Ascending aorta (tissue), 2 donors: ENCODE data around the gene PPWD1. TPM values are rescaled to one million over a fixed set of nuclear protein-coding genes. Genes with fewer than 3 reads are reported as not detected.
A peak's percentile ranks its signal among the peaks of the same experiment; 100 is the strongest.

Source experiments
- DNase-seq, 2 donors: peaks; one replicate each; pipeline ENCODE4 v3.0.0-alpha.2; 2019; ENCODE audit warnings: low spot score in 2 of 2
- H3K27ac ChIP-seq, 2 donors: fragments of 200-600 bp; sonication (generic); one replicate each; pipeline ENCODE4 v1.5.1; 2016 to 2017; ENCODE audit warnings: mild to moderate bottlenecking in 1 of 2
- H3K27me3 ChIP-seq: fragments of 200-600 bp; sonication (generic); one replicate; pipeline ENCODE4 v1.5.1; 2017
- H3K36me3 ChIP-seq, 2 donors: fragments of 200-600 bp; sonication (generic); one replicate each; pipeline ENCODE4 v1.5.1; 2016
- H3K4me1 ChIP-seq, 2 donors: fragments of 200-600 bp; sonication (generic); one replicate each; pipeline ENCODE4 v1.5.1; 2016 to 2017; ENCODE audit warnings: mild to moderate bottlenecking in 1 of 2
- H3K4me3 ChIP-seq, 2 donors: fragments of 200-600 bp; sonication (generic); one replicate each; pipeline ENCODE4 v1.5.1; 2016 to 2017; ENCODE audit warnings: mild to moderate bottlenecking in 1 of 2
- H3K9me3 ChIP-seq, 2 donors: fragments of 200-600 bp; sonication (generic); one replicate each; pipeline ENCODE4 v1.5.1; 2016
- intact Hi-C: fragments of 100-400 bp; cut with DNase I; formaldehyde crosslinking; loops from one replicate; pipeline ENCODE4 v1.15.1; 2023
- total RNA-seq: library from RNA; depleted of rRNA; stranded (reverse); fragments of >200 nt; gene quantifications from one replicate; pipeline ENCODE4 v1.1.0, GENCODE V29; 2016
- TF ChIP-seq, protein P1 (sequence below), 3 experiments: fragments of 200-600 bp in 2 of 3; fragments of 450-650 bp in 1 of 3; sonication (generic) in 2 of 3; IDR thresholded peaks; one replicate each; pipeline ENCODE4 v1.5.1; 2016 to 2019; ENCODE audit warnings: antibody characterized with exemption in 3 of 3, mild to moderate bottlenecking in 1 of 3, moderate library complexity in 1 of 3

Gene PPWD1
- total RNA-seq = 28.6 TPM

DNA sequence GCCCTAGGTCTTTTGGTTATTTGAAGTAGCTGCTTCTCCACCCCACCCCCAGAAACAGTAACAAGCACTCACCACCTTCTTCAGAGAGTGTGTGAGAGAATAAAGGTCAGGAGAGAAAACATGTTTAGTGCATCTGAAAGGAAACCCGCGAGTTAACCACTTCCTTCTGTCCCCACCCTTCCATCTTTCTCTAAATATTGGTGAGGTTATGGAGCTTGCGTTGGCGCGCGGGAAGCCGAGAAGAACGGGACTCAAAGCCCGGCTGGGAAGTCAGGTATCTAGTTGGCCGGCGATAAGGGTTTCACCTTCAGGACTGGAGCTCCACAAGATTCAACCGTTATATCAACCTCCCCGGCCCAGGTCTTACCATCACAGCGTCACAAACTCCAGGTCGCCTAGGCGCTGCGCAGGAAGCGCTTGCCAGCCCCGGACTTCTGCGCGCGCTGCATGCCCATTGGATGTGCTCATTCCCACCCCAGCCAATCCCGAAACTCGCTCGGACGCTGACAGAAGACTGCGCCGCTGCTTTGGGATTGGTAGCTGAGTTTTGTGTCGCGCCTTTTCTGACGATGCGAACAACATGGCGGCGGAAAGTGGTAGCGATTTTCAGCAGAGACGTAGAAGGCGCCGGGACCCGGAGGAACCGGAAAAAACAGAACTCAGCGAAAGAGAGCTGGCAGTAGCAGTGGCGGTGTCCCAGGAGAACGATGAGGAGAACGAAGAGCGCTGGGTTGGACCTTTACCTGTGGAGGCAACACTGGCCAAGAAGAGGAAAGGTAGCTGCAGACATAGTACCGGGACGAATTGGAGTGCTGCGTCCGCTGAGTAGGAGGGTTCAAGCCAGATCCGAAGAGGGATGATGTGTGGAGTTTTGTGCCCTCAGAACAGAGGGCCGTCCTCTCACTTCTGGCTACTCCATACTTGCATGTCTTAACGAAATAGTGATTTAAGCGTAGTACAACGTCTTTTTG lies at the start of gene PPWD1, which contains the start of gene CENPK:
Gene PPWD1 (plus strand): TSS at position 566 of the 971 bp plus-strand sequence. CDS start 15 bp downstream, at position 581.
Gene CENPK (minus strand): TSS at position 438 of the 971 bp plus-strand sequence. CDS start 8,261 bp downstream, outside the sequence.
- DNase-seq = peak; percentile 90 to 96
- no peaks in the 10 kb centered on the region for H3K27me3 ChIP-seq
- intact Hi-C loops = loop anchor here (2.0 to 5.0 kb wide), 3 partner anchors 62 to 159 kb away; partner anchors contain the start of genes ADAMTS6, NLN, SGTB and SHLD3
- TF ChIP-seq, protein P1, sequence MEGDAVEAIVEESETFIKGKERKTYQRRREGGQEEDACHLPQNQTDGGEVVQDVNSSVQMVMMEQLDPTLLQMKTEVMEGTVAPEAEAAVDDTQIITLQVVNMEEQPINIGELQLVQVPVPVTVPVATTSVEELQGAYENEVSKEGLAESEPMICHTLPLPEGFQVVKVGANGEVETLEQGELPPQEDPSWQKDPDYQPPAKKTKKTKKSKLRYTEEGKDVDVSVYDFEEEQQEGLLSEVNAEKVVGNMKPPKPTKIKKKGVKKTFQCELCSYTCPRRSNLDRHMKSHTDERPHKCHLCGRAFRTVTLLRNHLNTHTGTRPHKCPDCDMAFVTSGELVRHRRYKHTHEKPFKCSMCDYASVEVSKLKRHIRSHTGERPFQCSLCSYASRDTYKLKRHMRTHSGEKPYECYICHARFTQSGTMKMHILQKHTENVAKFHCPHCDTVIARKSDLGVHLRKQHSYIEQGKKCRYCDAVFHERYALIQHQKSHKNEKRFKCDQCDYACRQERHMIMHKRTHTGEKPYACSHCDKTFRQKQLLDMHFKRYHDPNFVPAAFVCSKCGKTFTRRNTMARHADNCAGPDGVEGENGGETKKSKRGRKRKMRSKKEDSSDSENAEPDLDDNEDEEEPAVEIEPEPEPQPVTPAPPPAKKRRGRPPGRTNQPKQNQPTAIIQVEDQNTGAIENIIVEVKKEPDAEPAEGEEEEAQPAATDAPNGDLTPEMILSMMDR (IDR thresholded peaks at IDR 0.05) = no peak
- H3K4me1 ChIP-seq = peaks cover 0 to 12% of the 10 kb centered on the region in 2 donors
- peaks cover 2 to 6% of the 10 kb centered on the region in 2 donors for H3K36me3 ChIP-seq
- H3K9me3 ChIP-seq = no peaks in the 10 kb centered on the region
- peak within 1 kb of the TSS; percentile 75 to 86 for H3K27ac ChIP-seq
- H3K4me3 ChIP-seq = peak within 1 kb of the TSS; percentile 75 to 92

DNA sequence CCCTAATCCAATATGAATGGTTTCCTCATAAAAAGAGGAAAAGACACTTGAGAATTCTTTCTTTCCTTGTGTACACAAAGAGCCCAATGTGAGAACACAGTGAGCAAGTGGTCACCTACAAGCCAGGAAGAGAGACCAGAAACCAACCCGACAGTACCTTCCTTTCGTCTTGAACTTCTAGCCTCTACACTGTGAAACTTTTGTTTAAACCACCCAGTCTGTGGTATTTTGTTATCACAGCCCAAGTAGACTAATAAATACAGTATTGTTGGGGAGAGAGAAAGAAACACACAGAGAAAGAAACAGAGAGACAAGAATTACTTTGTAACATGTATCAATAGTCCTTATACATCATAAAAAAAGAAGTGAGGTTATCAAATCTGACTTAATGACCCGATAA lies 37.4 kb upstream of the PPWD1 start:
- intact Hi-C loops = no loop called here
- DNase-seq = no peak
- Histone ChIP-seq H3K36me3 (no peaks in the 10 kb centered on the region), H3K4me3 (no peak overlapping the region), H3K27me3 (no peaks in the 10 kb centered on the region), H3K27ac (no peak overlapping the region), H3K9me3 (no peaks in the 10 kb centered on the region), H3K4me1 (no peaks in the 10 kb centered on the region)
- TF ChIP-seq, protein P1 (IDR thresholded peaks at IDR 0.05) = no peak

DNA sequence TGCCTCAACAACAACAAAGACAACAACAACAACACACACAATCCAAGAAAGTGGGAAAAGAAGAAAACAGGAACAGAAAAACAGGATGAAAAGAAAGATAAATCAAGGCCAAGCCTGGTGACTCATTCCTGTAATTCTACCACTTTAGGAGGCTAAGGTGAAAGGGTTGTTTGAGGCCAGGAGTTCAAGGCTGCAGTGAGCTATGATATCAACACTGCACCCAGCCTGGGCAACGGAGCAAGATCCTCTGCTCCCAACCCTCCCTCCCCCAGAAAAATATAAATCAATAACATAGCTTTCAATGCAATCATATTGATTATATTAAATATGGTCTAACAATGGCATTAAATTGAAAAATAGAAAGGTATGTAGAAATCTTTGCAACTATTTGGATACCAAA lies 32.2 kb upstream of the PPWD1 start:
- no peak overlapping the region for H3K27ac ChIP-seq
- no peak overlapping the region for H3K4me3 ChIP-seq
- no peaks in the 10 kb centered on the region for H3K27me3 ChIP-seq
- DNase-seq = no peak
- H3K36me3 ChIP-seq = no peaks in the 10 kb centered on the region
- intact Hi-C loops = no loop called here
- no peaks in the 10 kb centered on the region for H3K9me3 ChIP-seq
- no peaks in the 10 kb centered on the region for H3K4me1 ChIP-seq
- TF ChIP-seq, protein P1 (IDR thresholded peaks at IDR 0.05) = no peak

DNA sequence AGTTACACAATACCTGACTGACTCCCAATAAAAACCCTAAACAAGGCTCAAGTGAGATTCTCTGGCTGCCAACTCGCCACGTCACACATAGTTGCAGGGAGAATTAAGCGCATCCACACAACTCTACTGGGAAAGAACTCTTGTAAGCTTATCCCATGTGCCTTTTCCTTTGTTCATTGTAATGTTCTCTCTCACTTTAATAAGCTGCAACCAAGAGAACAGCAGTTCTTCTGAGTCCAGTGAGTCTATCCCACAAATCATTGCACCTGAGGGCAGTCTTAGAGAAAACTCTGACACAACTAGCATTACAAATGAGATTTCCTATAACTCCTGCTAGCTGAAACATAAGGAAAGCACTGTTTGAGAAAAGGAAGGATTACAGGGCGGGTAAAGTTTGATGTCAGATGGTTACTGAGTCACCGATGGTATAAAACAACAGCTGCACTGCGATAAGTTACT lies 27.5 kb upstream of the PPWD1 start:
- H3K4me3 ChIP-seq = no peak overlapping the region
- TF ChIP-seq, protein P1 (IDR thresholded peaks at IDR 0.05) = no peak
- no peaks in the 10 kb centered on the region for H3K9me3 ChIP-seq
- no peak overlapping the region for H3K27ac ChIP-seq
- no peaks in the 10 kb centered on the region for H3K4me1 ChIP-seq
- DNase-seq = no peak
- no peaks in the 10 kb centered on the region for H3K36me3 ChIP-seq
- H3K27me3 ChIP-seq = no peaks in the 10 kb centered on the region
- intact Hi-C loops = no loop called here

DNA sequence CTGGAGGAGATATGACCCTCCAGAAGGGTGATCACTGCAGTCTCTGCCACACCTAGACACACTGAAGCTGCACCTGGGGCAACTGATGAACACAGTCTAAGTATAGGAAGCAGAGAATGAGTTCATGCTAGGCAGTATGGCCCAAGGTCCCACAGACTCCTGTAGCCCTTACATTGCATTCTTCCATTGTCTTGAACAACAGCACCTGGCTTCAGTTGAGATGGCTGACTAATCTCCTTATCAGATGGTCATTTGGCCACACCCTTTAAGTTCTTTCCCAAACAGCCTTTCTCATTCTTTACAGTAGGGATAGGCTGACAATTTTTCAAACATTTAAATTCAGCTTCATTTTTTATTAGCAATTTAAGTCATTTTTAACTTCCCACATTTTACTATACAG lies 23.3 kb upstream of the PPWD1 start:
- TF ChIP-seq, protein P1 (IDR thresholded peaks at IDR 0.05) = no peak
- DNase-seq = no peak
- no peak overlapping the region for H3K4me3 ChIP-seq
- H3K4me1 ChIP-seq = no peaks in the 10 kb centered on the region
- H3K36me3 ChIP-seq = no peaks in the 10 kb centered on the region
- intact Hi-C loops = no loop called here
- H3K27me3 ChIP-seq = no peaks in the 10 kb centered on the region
- H3K9me3 ChIP-seq = no peaks in the 10 kb centered on the region
- H3K27ac ChIP-seq = no peak overlapping the region
